NB4 (cell line): ENCODE data around the gene PDCD1.

Experiments
- DNase-seq: peaks from one replicate; pipeline ENCODE4 v3.0.0; 2010; ENCODE audit warnings: low read depth
- H3K4me3 ChIP-seq: one replicate; pipeline ENCODE4 v1.5.1; 2011; ENCODE audit warnings: mild to moderate bottlenecking, low read depth, low read length, moderate library complexity
- CTCF ChIP-seq: IDR thresholded peaks from one replicate; pipeline ENCODE4 v1.5.1; 2012; ENCODE audit warnings: low read depth, low read length
- MAX ChIP-seq: IDR thresholded peaks from 2 replicates; pipeline ENCODE4 v1.6.1; 2011; ENCODE audit warnings: low read depth, low read length
- MYC ChIP-seq: IDR thresholded peaks from 2 replicates; pipeline ENCODE4 v1.6.1; 2011; ENCODE audit warnings: low read depth, low read length
- POLR2A ChIP-seq: IDR thresholded peaks from 2 replicates; pipeline ENCODE4 v1.6.1; 2011; ENCODE audit warnings: mild to moderate bottlenecking; ENCODE audit not compliant: insufficient read length; ENCODE audit errors: extremely low read depth

PDCD1 gene

DNA sequence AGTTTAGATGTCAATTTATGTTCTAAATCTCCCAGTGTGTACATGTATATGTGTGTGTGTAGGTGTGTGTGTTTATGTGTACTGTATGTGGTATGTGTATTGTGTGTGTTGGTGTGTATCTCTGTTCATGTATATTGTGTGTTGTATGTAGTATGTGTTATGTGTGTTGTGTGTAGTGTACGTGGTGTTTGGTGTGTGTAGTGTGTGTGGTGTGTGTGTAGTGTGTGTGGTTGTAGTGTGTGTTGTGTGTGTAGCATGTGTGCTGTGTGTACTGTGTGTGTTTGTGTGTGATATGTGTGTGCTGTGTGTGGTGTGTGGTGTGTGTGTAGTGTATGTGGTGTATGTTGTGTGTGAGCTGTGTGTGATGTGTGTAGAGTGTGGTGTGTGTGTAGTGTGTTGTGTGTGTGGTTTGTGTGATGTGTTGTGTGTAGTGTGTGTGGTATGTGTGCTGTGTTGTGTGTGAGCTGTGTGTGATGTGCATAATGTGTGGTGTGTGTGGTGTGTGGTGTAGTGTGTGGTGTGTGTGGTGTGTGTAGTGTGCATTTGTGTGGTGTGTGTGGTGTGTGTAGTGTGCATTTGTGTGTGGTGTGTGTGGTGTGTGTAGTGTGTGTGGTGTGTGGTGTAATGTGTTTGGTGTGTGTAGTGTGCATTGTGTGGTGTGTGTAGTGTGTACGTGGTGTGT, 5.6 kb upstream of the PDCD1 start:
- H3K4me3 ChIP-seq, result no peak overlapping the region
- no peak for DNase-seq
- TF ChIP-seq POLR2A, result no peak
- no peak for TF ChIP-seq CTCF
- no peak for TF ChIP-seq MAX
- no peak for TF ChIP-seq MYC

DNA sequence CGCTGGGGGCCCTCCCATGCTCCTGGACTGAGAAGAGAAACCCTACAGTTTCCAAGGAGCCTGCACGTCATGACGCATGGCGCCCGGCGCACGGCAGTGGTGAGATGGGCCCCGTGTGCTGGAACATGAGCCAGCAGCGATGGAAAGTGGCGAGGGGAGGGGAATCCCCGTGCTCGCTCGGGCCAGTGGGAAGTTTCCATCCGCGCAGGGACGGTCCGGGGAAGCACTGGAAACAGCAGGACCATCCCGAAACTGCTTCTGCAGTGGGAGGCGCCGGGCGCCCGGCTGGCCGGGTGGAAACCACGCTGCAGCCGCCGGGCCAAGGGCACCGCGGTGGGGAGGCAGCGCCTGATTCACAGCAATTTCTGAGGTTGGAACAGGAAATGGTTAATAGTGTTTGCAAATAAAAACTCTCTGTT, 4.9 kb upstream of the PDCD1 start:
- H3K4me3 ChIP-seq, result no peak overlapping the region
- DNase-seq, result peak; percentile 57
- TF ChIP-seq MAX (no peak; the same call in 1 of the 2 replicates), MYC (peak; percentile 24; the same call in 1 of the 2 replicates)

GRCh38 chr2:241862775-241863535, 4.3 kb upstream of the PDCD1 start:
- TF ChIP-seq CTCF (no peak), MAX (no peak), MYC (no peak), POLR2A (no peak)
- no peak overlapping the region for H3K4me3 ChIP-seq
- DNase-seq, result no peak

DNA sequence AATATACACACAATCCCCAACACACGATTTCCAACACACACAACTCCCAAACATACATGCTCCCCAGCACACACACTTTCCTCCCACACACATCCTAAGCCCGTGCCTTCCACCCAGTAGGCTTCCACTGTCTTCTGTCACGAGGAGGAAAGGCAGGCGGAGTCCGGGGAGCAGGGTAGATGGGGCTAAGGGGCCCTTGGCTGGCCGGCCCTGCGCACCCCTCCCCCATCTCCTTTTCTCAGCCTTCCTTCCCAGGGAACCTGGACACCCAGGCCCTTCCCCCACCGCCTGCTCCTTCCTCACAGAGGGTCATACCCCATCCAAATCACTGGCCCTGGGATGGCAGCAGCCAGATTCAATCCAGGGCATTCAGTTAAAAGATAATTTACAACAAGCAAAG, 3.4 kb upstream of the PDCD1 start:
- no peak overlapping the region for H3K4me3 ChIP-seq
- DNase-seq, result no peak
- no peak for TF ChIP-seq MYC
- TF ChIP-seq MAX, result no peak
- TF ChIP-seq POLR2A, result no peak
- no peak for TF ChIP-seq CTCF

DNA sequence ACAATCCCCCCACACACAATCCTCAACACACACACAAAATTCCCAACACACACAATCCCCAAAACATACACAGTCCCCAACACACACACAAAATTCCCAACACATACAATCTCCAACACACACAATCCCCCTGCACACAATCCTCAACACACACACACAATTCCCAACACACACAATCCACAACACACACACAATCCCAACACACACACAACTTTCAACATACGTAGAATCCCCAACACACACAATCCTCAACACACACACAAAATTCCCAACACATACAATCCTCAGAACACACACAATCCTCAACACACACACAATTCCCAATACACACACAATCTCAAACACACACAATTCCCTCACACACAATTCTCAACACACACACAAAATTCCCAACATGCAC, 2.6 kb upstream of the PDCD1 start:
- TF ChIP-seq MYC (no peak), MAX (no peak), POLR2A (no peak), CTCF (no peak)
- DNase-seq, result no peak
- no peak overlapping the region for H3K4me3 ChIP-seq
